ENCODE data around the gene SCARF1.

SCARF1 gene

GRCh38 chr17:1608676-1609075, 36.9 kb downstream of the SCARF1 start:
- DNase-seq (ENCODE audit: low read depth) = no peak
- no peak overlapping the region for H3K4me3 ChIP-seq (ENCODE audit: low read depth, low read length)
- no peak for TF ChIP-seq MYC (IDR thresholded peaks at IDR 0.05; ENCODE audit: low read depth, low read length)
- no peak for TF ChIP-seq CTCF (IDR thresholded peaks at IDR 0.05; ENCODE audit: low read depth, low read length)
- no peak for TF ChIP-seq MAX (IDR thresholded peaks at IDR 0.05; ENCODE audit: low read depth, low read length)
- no peak for TF ChIP-seq POLR2A (IDR thresholded peaks at IDR 0.05; ENCODE audit: extremely low read depth, insufficient read length)

- TF ChIP-seq POLR2A (IDR thresholded peaks at IDR 0.05; ENCODE audit: extremely low read depth, insufficient read length) (no peak), CTCF (IDR thresholded peaks at IDR 0.05; ENCODE audit: low read depth, low read length) (no peak), MAX (IDR thresholded peaks at IDR 0.05; ENCODE audit: low read depth, low read length) (no peak), MYC (IDR thresholded peaks at IDR 0.05; ENCODE audit: low read depth, low read length) (no peak)
- no peak overlapping the region for H3K4me3 ChIP-seq (ENCODE audit: low read depth, low read length)
- no peak for DNase-seq (ENCODE audit: low read depth)
Measured at GRCh38 chr17:1607971-1608320, 37.6 kb downstream of the SCARF1 start.

GRCh38 chr17:1606352-1606985, 39.1 kb downstream of the SCARF1 start:
- H3K4me3 ChIP-seq (ENCODE audit: low read depth, low read length) = no peak overlapping the region
- no peak for TF ChIP-seq MYC (IDR thresholded peaks at IDR 0.05; ENCODE audit: low read depth, low read length)
- no peak for TF ChIP-seq CTCF (IDR thresholded peaks at IDR 0.05; ENCODE audit: low read depth, low read length)
- TF ChIP-seq MAX (IDR thresholded peaks at IDR 0.05; ENCODE audit: low read depth, low read length) = no peak
- TF ChIP-seq POLR2A (IDR thresholded peaks at IDR 0.05; ENCODE audit: extremely low read depth, insufficient read length) = no peak
- DNase-seq (ENCODE audit: low read depth) = no peak

GRCh38 chr17:1605681-1606351, 39.7 kb downstream of the SCARF1 start:
- no peak for DNase-seq (ENCODE audit: low read depth)
- no peak for TF ChIP-seq MYC (IDR thresholded peaks at IDR 0.05; ENCODE audit: low read depth, low read length)
- TF ChIP-seq POLR2A (IDR thresholded peaks at IDR 0.05; ENCODE audit: extremely low read depth, insufficient read length) = no peak
- no peak for TF ChIP-seq CTCF (IDR thresholded peaks at IDR 0.05; ENCODE audit: low read depth, low read length)
- no peak for TF ChIP-seq MAX (IDR thresholded peaks at IDR 0.05; ENCODE audit: low read depth, low read length)
- H3K4me3 ChIP-seq (ENCODE audit: low read depth, low read length) = no peak overlapping the region

GRCh38 chr17:1604831-1605528, 40.6 kb downstream of the SCARF1 start:
- H3K4me3 ChIP-seq (ENCODE audit: low read depth, low read length) = no peak overlapping the region
- DNase-seq (ENCODE audit: low read depth) = no peak
- TF ChIP-seq CTCF (IDR thresholded peaks at IDR 0.05; ENCODE audit: low read depth, low read length) (no peak), POLR2A (IDR thresholded peaks at IDR 0.05; ENCODE audit: extremely low read depth, insufficient read length) (no peak), MYC (IDR thresholded peaks at IDR 0.05; ENCODE audit: low read depth, low read length) (no peak), MAX (IDR thresholded peaks at IDR 0.05; ENCODE audit: low read depth, low read length) (no peak)

All from NB4 (cell line).